HG03060 (cell line): ENCODE measurements around the gene UBL3.
A peak's percentile ranks its signal among the peaks of the same experiment; 100 is the strongest.

Experiments
- ATAC-seq: cut with Tn5 transposase; IDR thresholded peaks from one replicate; pipeline ENCODE4 v1.9.1; 2021; ENCODE audit warnings: low read depth, moderate number of reproducible peaks; ENCODE audit not compliant: unreplicated experiment

Gene UBL3

GRCh38 chr13:29858231-29858630 lies 7.8 kb upstream of the UBL3 start:
- no peak for ATAC-seq

DNA sequence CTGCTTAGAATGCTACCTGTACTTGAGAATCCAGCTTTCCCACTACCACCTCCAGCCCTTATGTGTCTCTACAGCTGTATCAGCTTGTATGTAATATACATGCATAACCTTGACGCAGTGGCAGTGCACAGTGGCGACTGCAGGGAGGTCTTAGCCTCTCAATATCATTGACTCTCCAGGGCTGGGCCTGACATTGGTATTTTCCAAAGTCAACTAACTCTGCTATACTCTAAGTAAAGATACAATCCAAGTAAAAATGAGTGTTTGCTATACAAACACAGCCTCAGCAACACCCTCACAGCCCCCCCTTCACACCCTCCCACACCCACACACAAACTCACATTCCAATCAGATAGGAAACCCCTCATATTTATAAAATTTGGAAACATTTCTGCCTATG lies 6.7 kb upstream of the UBL3 start:
- no peak for ATAC-seq

DNA sequence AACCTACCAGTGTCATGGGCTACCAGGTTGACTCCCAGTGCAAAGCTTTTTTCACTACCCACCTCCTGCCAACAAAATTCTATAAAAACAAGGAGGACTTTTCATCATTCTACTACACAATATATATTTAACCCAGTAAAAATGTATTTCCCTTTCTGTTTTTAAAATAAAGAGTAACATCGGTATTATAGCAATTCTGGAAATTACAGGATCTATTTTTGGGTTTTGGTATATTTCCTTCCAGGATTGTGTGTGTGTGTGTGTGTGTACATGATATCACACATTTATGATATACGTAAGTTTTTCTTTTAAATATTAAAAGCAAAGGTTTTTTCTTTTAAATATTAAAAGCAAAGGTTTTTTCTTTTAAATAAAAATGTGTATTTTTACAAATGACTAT lies 6.0 kb upstream of the UBL3 start:
- ATAC-seq = no peak

- ATAC-seq = no peak
Observed at GRCh38 chr13:29855784-29856183, 5.4 kb upstream of the UBL3 start.

- ATAC-seq = no peak
Observed at GRCh38 chr13:29855009-29855408, 4.6 kb upstream of the UBL3 start.

GRCh38 chr13:29853131-29853530 lies 2.7 kb upstream of the UBL3 start:
- ATAC-seq = no peak

DNA sequence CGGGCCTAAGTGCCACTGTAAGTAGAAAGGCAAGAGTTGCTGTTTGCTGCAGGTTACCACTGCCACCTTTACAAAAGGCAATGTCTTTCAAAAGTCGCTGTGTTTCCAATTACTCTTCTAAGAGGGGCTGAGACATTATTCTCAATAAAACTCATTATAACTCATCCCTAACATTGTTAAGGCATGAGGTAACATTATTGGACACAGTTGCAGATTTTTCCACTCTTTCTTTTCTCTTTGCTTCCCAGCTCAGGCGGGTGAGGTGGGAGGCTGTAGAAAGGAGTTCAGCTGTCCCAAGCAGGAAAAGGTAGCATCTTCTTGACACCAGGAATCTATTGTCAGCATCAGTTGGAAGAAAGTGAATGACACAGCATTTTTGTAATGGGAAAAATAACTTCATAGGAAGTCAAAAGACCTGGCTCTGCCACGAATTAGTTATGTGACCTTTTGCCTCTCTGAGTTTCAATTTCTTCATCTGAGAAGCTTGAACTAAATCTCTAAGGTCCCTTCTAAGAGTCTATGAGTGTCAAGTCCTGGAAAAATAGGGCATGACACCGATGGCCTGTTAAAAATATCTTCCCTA lies 2.1 kb upstream of the UBL3 start:
- ATAC-seq = no peak

DNA sequence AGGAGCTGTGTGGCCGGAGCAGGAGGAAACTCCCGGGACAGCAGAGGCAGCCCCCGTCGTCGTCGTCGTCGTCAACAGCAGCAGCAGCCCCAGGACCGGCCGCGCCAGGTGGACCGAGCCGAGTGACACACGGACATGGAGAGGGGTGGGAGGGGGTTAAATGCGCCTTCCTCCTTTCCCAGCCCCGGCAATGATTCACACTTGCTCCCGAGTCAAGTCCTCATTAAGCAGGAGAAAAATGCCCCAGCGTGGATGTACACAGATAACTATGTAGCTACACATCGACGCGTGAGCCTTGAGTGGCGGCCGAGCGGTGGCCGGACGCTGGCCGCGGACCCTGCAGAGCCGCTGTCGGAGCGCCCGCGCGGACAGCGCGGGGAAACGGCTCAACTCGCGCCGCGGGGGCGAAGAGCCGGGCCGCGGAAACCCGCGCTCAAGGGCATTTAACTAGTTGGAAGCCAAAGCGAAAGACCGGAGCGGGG lies 645 bp downstream of the UBL3 start:
- peak; percentile 19 for ATAC-seq

DNA sequence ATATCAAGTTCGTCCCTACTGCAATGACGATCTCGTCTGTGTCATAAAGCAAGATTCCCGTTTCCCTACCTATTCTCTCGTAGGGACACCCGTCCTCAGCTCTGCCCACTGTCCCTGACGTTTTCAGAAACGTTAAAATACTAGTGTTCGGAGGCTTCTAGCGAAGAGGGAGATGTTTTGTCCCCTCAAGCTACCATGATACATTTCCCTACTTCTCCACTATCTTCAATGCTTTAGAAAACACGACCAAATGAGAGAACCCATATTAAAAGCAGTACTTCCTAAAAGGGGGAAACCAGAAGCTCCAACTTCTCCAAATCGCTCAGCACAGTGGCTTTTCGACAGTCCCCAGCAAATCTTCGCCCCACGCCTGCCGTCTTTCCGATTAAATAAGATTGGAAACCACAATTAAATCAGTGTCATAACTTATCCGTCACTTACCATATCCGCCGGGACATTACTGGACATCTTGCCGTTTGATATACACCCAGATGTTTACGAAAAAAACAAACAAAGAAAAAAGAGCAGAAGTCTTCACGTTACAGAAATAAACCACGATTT lies 1.3 kb downstream of the UBL3 start:
- no peak for ATAC-seq

GRCh38 chr13:29847501-29847983 lies 2.9 kb downstream of the UBL3 start:
- no peak for ATAC-seq

- ATAC-seq = no peak
Observed at GRCh38 chr13:29846475-29847256, 3.8 kb downstream of the UBL3 start.

DNA sequence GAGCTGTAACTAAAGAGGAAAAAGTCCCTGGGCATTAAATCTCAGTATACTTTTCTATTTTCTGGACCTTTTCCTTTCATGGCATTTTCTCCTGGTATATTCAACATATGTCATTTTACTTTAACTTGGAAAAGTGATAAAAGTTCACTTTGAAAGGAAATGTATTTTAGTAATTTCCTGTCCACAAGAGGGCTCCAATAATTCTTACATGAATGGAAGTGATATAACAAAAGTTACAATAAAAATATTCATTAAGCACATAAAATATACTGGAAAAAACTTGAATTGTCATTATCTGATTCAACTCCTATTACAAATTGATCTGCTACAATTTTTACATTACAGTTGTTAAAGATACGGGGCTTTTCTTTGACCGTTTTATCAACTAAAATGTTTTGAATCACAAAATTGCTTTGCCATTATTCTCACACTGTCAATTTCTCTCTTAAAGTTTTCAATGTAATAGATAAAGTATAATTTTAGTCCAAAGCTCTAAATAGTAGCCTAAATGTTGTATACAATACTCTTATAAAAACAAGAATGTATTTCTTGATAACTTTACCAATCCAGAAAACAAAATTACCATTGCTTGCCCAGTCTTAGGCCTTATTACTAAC lies 4.9 kb downstream of the UBL3 start:
- no peak for ATAC-seq

DNA sequence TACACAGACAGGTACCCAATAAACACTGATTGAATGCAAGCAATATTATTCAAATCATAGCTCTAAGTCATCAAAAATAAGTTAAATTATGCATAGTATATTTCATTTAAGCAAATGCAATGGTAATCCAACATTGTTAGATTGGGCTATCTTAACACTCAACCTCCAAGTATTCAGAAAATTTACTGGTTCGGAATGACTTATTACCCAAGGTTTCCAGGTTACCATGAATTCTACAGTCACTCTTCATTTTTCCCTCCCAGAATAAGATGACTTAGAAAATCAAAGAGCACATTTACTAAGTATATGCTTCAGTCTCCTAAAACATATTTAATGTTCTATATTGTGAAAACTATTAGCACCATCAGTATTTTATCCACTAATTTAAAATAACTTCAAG lies 6.0 kb downstream of the UBL3 start:
- ATAC-seq = no peak

GRCh38 chr13:29840585-29840984 lies 9.8 kb downstream of the UBL3 start:
- ATAC-seq = no peak

GRCh38 chr13:29835280-29836061 lies 14.9 kb downstream of the UBL3 start:
- no peak for ATAC-seq

- ATAC-seq = no peak
Observed at GRCh38 chr13:29832761-29833298, 17.6 kb downstream of the UBL3 start.

- no peak for ATAC-seq
Observed at GRCh38 chr13:29830000-29830399, 20.4 kb downstream of the UBL3 start.

- ATAC-seq = no peak
Observed at GRCh38 chr13:29819143-29819542, 31.3 kb downstream of the UBL3 start.

DNA sequence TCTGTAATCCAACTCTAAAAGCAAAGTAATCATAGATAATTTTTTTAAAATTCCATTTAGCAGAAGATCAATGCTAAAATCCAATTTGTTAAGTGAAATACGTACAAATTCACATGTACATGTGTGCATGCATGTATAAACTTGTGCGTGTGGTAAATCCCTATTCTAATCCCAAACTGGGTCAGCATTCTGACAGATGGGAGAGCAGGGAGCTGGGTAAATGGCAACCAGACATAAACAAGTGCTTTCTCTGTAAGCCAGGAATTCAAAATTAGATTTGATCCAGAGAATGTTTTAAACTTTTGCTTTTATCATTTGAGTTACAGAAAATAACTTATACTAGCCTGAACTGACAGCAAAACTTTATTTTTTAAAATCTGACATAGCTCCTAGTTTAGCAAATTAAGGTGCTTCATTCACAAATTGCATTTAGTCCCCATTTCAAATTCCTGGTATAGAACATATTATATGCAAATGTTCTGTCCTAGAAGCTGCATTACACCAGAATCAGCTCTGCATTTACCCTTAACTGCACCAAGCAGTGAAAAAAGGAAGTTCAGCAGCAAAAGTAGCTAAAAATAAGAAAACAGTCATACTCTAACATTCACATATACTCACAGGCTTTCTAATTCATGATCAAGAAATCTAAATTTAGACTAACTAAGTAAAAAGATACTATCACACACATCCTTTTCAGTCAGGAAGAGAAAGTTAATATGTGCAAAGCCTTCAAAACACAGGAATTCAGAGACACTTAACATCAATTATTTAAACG lies 32.6 kb downstream of the UBL3 start:
- ATAC-seq = peak; percentile 91

- no peak for ATAC-seq
Observed at GRCh38 chr13:29816715-29817114, 33.7 kb downstream of the UBL3 start.
